Mesendoderm (in vitro differentiated cells): ENCODE data around the gene PGPEP1.

ENCODE experiments used
- DNase-seq: peaks from one replicate; pipeline ENCODE4 v3.0.0; 2013
- H2AK5ac ChIP-seq: 2 replicates; pipeline ENCODE4 v1.6.1; 2013; ENCODE audit warnings: low read length, inconsistent platforms
- H2BK120ac ChIP-seq: 2 replicates; pipeline ENCODE4 v1.6.1; 2013; ENCODE audit warnings: low read depth, mild to moderate bottlenecking, low read length, moderate library complexity, mixed read lengths
- H2BK15ac ChIP-seq: replicated peaks from 2 replicates; pipeline ENCODE4 v1.6.1; 2013; ENCODE audit warnings: low read depth, mild to moderate bottlenecking, moderate library complexity
- H2BK5ac ChIP-seq: 2 replicates; pipeline ENCODE4 v1.6.1; 2013; ENCODE audit warnings: low read length, inconsistent platforms
- H3K18ac ChIP-seq: 2 replicates; pipeline ENCODE4 v1.6.1; 2013; ENCODE audit warnings: mild to moderate bottlenecking, low read length, mixed read lengths
- H3K23ac ChIP-seq: one replicate; pipeline ENCODE4 v1.6.1; 2013; ENCODE audit warnings: low read length
- H3K27ac ChIP-seq: 2 replicates; pipeline ENCODE4 v1.5.1; 2013; ENCODE audit warnings: low read depth, mild to moderate bottlenecking, inconsistent platforms, low read length, moderate library complexity
- H3K27me3 ChIP-seq: 2 replicates; pipeline ENCODE4 v1.6.1; 2013; ENCODE audit warnings: low read length, control low read depth, mild to moderate bottlenecking, inconsistent platforms; ENCODE audit not compliant: insufficient read depth, poor library complexity
- H3K36me3 ChIP-seq: 2 replicates; pipeline ENCODE4 v1.6.1; 2013; ENCODE audit warnings: low read length, inconsistent platforms; ENCODE audit not compliant: control insufficient read depth, insufficient read depth
- H3K4ac ChIP-seq: one replicate; pipeline ENCODE4 v1.6.1; 2013; ENCODE audit warnings: low read depth, mild to moderate bottlenecking, low read length, moderate library complexity
- H3K4me1 ChIP-seq: 2 replicates; pipeline ENCODE4 v1.6.1; 2013; ENCODE audit warnings: low read depth, low read length, inconsistent platforms; ENCODE audit not compliant: control insufficient read depth
- H3K4me2 ChIP-seq: 2 replicates; pipeline ENCODE4 v1.6.1; 2013; ENCODE audit warnings: low read length
- H3K4me3 ChIP-seq: 2 replicates; pipeline ENCODE4 v1.5.1; 2013; ENCODE audit warnings: mild to moderate bottlenecking, low read length
- H3K56ac ChIP-seq: one replicate; pipeline ENCODE4 v1.6.1; 2013; ENCODE audit warnings: low read length
- H3K79me1 ChIP-seq: 2 replicates; pipeline ENCODE4 v1.6.1; 2013; ENCODE audit warnings: low read length, inconsistent platforms
- H3K79me2 ChIP-seq: 2 replicates; pipeline ENCODE4 v1.6.1; 2013; ENCODE audit warnings: mild to moderate bottlenecking, low read length; ENCODE audit not compliant: control insufficient read depth, insufficient read depth
- H3K9ac ChIP-seq: 2 replicates; pipeline ENCODE4 v1.6.1; 2013; ENCODE audit warnings: low read length, inconsistent platforms
- H4K5ac ChIP-seq: one replicate; pipeline ENCODE4 v1.6.1; 2013; ENCODE audit warnings: low read length
- H4K8ac ChIP-seq: one replicate; pipeline ENCODE4 v1.6.1; 2013; ENCODE audit warnings: low read depth, mild to moderate bottlenecking, control low read depth, low read length, moderate library complexity
- WGBS: extraction: QIAGEN DNeasy Blood & Tissue Kit; methylation state at CpG from one replicate; pipeline ENCODE4 v1.1.7; 2013; ENCODE audit warnings: low lambda C conversion rate, missing lambda C conversion rate; ENCODE audit not compliant: insufficient coverage; ENCODE audit errors: extremely low coverage; 5-methylcytosine and 5-hydroxymethylcytosine counted together

PGPEP1 gene

GRCh38 chr19:18317961-18318800 lies 22.2 kb upstream of the PGPEP1 start:
- Histone ChIP-seq H3K27me3 (no peaks in the 10 kb centered on the region), H3K4me2 (no peak overlapping the region), H3K9ac (peak overlapping the region; percentile 28), H2BK15ac (no peak overlapping the region), H4K8ac (no peak overlapping the region), H3K18ac (no peak overlapping the region), H4K5ac (no peak overlapping the region), H2AK5ac (peak overlapping the region; percentile 51), H2BK120ac (no peak overlapping the region), H3K4me3 (no peak overlapping the region), H3K36me3 (no peaks in the 10 kb centered on the region), H3K56ac (peak overlapping the region; percentile 70), H3K79me2 (peaks cover 38% of the 10 kb centered on the region), H3K4me1 (peaks cover 6% of the 10 kb centered on the region), H3K79me1 (peaks cover 25% of the 10 kb centered on the region), H3K23ac (peak overlapping the region; percentile 66), H2BK5ac (no peak overlapping the region), H3K4ac (no peak overlapping the region), H3K27ac (no peak overlapping the region)
- no CpG with 5 or more reads among the region's 18 CpGs for WGBS
- DNase-seq = no peak

- no peak overlapping the region for H3K4ac ChIP-seq
These were observed 20.7 kb upstream of the PGPEP1 start for GRCh38 chr19:18319591-18320135.

GRCh38 chr19:18320865-18321733 lies 19.3 kb upstream of the PGPEP1 start:
- H2BK5ac ChIP-seq = no peak overlapping the region
- H4K5ac ChIP-seq = no peak overlapping the region
- peaks cover 8% of the 10 kb centered on the region for H3K4me1 ChIP-seq
- no peak overlapping the region for H3K4me3 ChIP-seq
- H3K18ac ChIP-seq = no peak overlapping the region
- peak overlapping the region; percentile 96 for H3K56ac ChIP-seq
- H3K79me2 ChIP-seq = peaks cover 38% of the 10 kb centered on the region
- H2BK120ac ChIP-seq = no peak overlapping the region
- peak overlapping the region; percentile 98 for H3K9ac ChIP-seq
- H2AK5ac ChIP-seq = no peak overlapping the region
- H3K79me1 ChIP-seq = peaks cover 23% of the 10 kb centered on the region
- no peak for DNase-seq
- H3K4ac ChIP-seq = no peak overlapping the region
- no peak overlapping the region for H3K23ac ChIP-seq
- H2BK15ac ChIP-seq = no peak overlapping the region
- H3K27me3 ChIP-seq = no peaks in the 10 kb centered on the region
- no peaks in the 10 kb centered on the region for H3K36me3 ChIP-seq
- no peak overlapping the region for H3K4me2 ChIP-seq
- H3K27ac ChIP-seq = no peak overlapping the region
- H4K8ac ChIP-seq = no peak overlapping the region
- WGBS = no CpG with 5 or more reads among the region's 14 CpGs

More at GRCh38 chr19:18319591-18320135, 20.7 kb upstream of the PGPEP1 start:
- H4K8ac ChIP-seq = no peak overlapping the region
- H2AK5ac ChIP-seq = no peak overlapping the region
- peaks cover 38% of the 10 kb centered on the region for H3K79me2 ChIP-seq
- H2BK15ac ChIP-seq = no peak overlapping the region
- H3K18ac ChIP-seq = no peak overlapping the region
- H3K4me2 ChIP-seq = no peak overlapping the region
- H3K79me1 ChIP-seq = peaks cover 23% of the 10 kb centered on the region
- H3K9ac ChIP-seq = no peak overlapping the region
- no peaks in the 10 kb centered on the region for H3K36me3 ChIP-seq
- H3K23ac ChIP-seq = no peak overlapping the region
- H4K5ac ChIP-seq = no peak overlapping the region
- no peak overlapping the region for H3K27ac ChIP-seq
- no peak overlapping the region for H2BK120ac ChIP-seq
- H2BK5ac ChIP-seq = no peak overlapping the region
- H3K4me3 ChIP-seq = no peak overlapping the region
- no peak overlapping the region for H3K56ac ChIP-seq
- no peak for DNase-seq
- H3K27me3 ChIP-seq = no peaks in the 10 kb centered on the region
- H3K4me1 ChIP-seq = peaks cover 8% of the 10 kb centered on the region
- no CpG with 5 or more reads among the region's 7 CpGs for WGBS

- Histone ChIP-seq H3K27me3 (no peaks in the 10 kb centered on the region), H3K9ac (peak overlapping the region; percentile 98), H2BK5ac (peak overlapping the region; percentile 32), H3K18ac (peak overlapping the region; percentile 22), H3K79me1 (peaks cover 23% of the 10 kb centered on the region), H3K79me2 (peaks cover 38% of the 10 kb centered on the region), H3K4me2 (peak overlapping the region; percentile 49), H2BK120ac (no peak overlapping the region), H3K56ac (peak overlapping the region; percentile 96), H3K36me3 (no peaks in the 10 kb centered on the region), H2BK15ac (no peak overlapping the region), H4K8ac (no peak overlapping the region), H3K27ac (no peak overlapping the region), H3K4me3 (peak overlapping the region; percentile 82), H3K4ac (peak overlapping the region; percentile 66), H4K5ac (peak overlapping the region; percentile 60), H3K23ac (no peak overlapping the region), H3K4me1 (peaks cover 8% of the 10 kb centered on the region), H2AK5ac (peak overlapping the region; percentile 31)
- no peak for DNase-seq
- no CpG with 5 or more reads among the region's 9 CpGs for WGBS
These were observed 18.7 kb upstream of the PGPEP1 start for GRCh38 chr19:18321734-18322102.

GRCh38 chr19:18322318-18322758 lies 18.1 kb upstream of the PGPEP1 start:
- H4K5ac ChIP-seq = peak overlapping the region; percentile 60
- H3K36me3 ChIP-seq = no peaks in the 10 kb centered on the region
- H3K4ac ChIP-seq = peak overlapping the region; percentile 95
- H2BK15ac ChIP-seq = no peak overlapping the region
- H2BK120ac ChIP-seq = no peak overlapping the region
- H3K27me3 ChIP-seq = no peaks in the 10 kb centered on the region
- H3K18ac ChIP-seq = peak overlapping the region; percentile 75
- H3K4me2 ChIP-seq = peak overlapping the region; percentile 49
- peak overlapping the region; percentile 96 for H3K56ac ChIP-seq
- peak overlapping the region; percentile 31 for H2AK5ac ChIP-seq
- H3K4me1 ChIP-seq = peaks cover 8% of the 10 kb centered on the region
- peaks cover 38% of the 10 kb centered on the region for H3K79me2 ChIP-seq
- peak overlapping the region; percentile 72 for H2BK5ac ChIP-seq
- no peak overlapping the region for H3K23ac ChIP-seq
- peak; percentile 83 for DNase-seq
- H3K27ac ChIP-seq = peak overlapping the region; percentile 65
- peak overlapping the region; percentile 31 for H4K8ac ChIP-seq
- H3K9ac ChIP-seq = peak overlapping the region; percentile 98
- no CpG with 5 or more reads among the region's 7 CpGs for WGBS
- peak overlapping the region; percentile 82 for H3K4me3 ChIP-seq
- H3K79me1 ChIP-seq = peaks cover 23% of the 10 kb centered on the region
